IPS-18c (cell line): ENCODE results near the gene AURKAIP1.

ENCODE experiments used
- H3K4me3 ChIP-seq: 2 replicates; pipeline ENCODE4 v1.7.0; 2013; ENCODE audit warnings: low read depth, mild to moderate bottlenecking, low read length, moderate library complexity; ENCODE audit not compliant: insufficient read depth
- H3K9me3 ChIP-seq: one replicate; pipeline ENCODE4 v1.6.1; 2013; ENCODE audit warnings: mild to moderate bottlenecking, low read length, moderate library complexity; ENCODE audit not compliant: control insufficient read depth, insufficient read depth

Gene AURKAIP1

GRCh38 chr1:1356796-1357401, 18.1 kb downstream of the AURKAIP1 start:
- H3K9me3 ChIP-seq: no peaks in the 10 kb centered on the region
- H3K4me3 ChIP-seq: no peak overlapping the region

- Histone ChIP-seq H3K9me3 (no peaks in the 10 kb centered on the region), H3K4me3 (no peak overlapping the region)
Measured at GRCh38 chr1:1356166-1356795, 18.7 kb downstream of the AURKAIP1 start.

DNA sequence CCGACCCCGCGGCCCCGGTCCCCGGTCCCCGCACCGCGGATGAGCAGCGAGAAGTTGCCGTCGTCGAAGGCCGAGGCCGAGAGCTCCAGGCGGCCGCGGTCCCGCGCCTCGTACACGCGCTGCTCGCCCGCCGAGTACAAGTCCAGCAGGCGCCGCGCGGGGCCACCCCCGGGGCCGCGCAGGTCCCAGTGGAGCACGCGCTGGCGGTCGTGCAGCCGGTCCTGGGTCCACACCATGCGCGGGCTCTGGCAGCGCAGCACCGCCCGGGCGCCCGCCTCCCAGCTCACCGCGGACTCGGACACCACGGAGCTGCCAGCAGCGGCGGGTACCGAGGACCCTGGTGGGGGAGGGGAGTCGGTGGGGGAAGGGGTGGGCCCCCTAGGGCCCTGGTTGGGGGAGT, 19.6 kb downstream of the AURKAIP1 start:
- Histone ChIP-seq H3K4me3 (no peak overlapping the region), H3K9me3 (no peaks in the 10 kb centered on the region)

GRCh38 chr1:1354271-1355247, 20.4 kb downstream of the AURKAIP1 start:
- H3K9me3 ChIP-seq: peaks cover 2% of the 10 kb centered on the region
- peak overlapping the region; percentile 40 for H3K4me3 ChIP-seq

GRCh38 chr1:1353389-1354151, 21.4 kb downstream of the AURKAIP1 start:
- peak overlapping the region; percentile 40; the same call in 1 of the 2 replicates for H3K4me3 ChIP-seq
- H3K9me3 ChIP-seq: peaks cover 3% of the 10 kb centered on the region

GRCh38 chr1:1352786-1353388, 22.1 kb downstream of the AURKAIP1 start:
- H3K4me3 ChIP-seq: 0 out of 2 replicates have a peak overlapping the region, but pooled peaks have one; percentile 20
- peaks cover 3% of the 10 kb centered on the region for H3K9me3 ChIP-seq

DNA sequence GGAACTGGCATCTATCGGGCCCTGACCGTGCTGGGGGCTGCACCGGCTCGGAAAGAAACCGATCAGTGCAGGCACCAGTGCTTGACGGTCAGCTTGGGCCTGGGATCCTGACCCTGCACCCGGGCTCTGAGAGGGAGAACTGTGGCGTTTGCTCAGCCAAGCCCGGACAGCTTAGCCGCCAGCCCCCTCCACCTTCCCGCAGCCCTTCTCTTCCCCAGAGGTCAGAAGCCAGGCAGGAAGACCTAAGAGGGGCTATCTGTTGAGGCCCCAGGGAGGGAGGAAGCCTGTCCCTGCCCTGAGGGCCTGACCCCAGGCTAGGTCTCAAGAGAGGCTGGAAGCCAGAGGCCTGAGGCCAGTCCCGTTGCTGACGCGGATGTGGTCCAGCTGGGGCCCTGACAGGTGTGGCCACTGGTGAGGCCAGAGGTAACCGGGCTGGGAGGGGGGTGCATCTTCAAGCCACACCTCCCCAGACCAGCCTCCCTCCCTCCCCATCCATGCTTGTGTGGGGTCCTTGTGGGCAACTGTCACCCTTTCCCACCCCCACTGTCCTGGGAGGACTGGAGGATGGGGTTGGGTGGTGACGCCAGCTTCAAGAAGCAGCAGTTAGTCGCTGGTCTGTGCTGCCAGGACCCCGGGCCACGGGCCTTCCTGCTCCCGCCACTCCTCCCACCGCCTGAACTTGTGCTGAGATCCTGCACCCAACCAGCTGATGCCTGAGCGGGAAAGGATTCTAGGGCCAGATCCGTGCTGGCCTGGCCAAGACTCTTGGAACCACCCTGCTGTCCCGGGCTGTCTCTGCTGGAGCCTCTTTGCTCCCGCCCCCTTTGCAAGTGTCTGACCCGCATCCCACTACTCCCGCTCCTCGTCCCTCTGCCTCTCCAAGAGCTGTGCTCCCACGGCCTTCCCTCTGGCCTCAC, 23.2 kb downstream of the AURKAIP1 start:
- H3K4me3 ChIP-seq: peak overlapping the region; percentile 34; the same call in 1 of the 2 replicates

DNA sequence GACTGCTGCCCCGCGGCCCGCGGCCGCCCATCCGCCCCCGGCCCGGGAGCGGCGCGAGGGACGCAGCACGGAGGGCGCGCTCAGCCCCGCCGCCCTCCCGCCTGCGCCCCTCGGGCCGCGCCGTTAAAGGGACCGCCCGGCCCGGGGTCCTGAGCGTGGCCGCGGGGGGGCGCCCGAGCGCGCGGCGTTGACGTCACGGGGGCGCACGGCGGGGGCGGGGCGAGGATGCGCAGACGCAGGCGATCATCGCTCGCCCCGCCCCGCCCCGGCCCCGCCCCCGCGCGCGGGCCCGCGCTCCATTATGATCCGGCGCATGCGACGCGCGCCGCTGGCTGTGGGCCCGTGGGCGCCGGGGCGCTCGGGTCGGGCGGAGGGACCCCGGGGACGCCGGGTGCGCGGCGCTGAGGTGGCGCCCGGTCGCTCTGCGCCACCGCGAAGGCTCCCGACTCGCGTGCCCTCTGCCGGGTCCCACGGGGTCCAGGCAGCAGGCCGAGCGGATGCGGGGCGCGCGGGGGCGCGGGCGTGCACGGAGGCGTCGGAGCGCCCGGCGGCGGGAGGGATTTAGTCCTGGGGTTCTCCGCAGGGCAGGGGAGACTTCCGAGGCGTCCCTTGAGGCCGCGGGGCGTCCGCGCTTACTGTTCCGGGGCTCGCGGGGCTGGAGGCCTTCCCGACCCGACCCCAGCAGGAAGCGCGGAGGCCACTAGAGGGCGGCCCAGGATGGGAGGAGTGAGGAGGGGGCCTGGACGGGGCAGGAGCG, 25.6 kb downstream of the AURKAIP1 start, which contains the start of gene DVL1:
Gene DVL1, minus strand, starts transcription at position 163 of the 757 bp plus-strand sequence. CDS start 353 bp downstream, outside the sequence.
- H3K4me3 ChIP-seq: peak within 1 kb of the TSS; percentile 83
- peaks cover 3% of the 10 kb centered on the region for H3K9me3 ChIP-seq

More for the DNA sequence above, 23.2 kb downstream of the AURKAIP1 start:
- H3K9me3 ChIP-seq: peaks cover 3% of the 10 kb centered on the region

DNA sequence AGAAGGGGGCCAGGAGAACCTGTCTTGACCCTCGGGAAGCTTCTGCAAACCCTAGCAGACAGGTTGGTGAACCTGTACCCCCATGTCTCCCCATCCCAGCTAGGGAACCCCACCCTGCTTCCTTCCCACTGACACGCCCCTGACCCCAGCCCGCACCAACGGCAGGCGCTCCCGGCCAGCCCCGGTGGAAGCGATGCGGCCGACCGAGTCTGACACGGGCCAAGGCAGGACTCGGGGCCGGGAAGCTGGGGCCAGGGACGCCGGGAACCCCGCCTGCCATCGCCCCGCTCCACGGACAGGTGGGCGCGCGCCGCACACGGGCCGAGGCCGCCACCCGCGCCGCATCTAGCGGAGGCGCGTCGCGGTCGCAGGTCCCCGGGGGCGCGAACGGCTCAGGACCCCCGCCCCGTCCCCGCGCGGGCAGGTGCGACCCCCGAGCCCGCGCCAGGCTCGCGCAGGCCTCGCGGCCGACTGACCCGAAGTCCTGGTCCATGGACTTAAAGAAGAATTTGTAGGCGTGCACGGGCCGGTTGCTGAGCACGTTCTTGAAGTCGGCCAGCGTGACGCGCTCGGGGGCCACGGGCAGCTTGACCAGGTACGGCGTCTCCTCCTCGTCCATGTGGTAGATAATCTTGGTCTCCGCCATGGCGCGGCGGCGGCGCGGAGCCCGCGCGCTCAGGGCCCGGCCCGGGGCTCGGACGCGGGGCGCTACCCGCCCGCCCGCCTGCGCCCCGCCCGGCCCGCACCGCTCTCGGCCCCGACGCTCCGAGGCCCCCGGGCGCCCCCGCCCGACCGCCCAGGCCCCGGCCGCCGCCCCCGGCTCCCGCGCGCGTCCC, 26.4 kb downstream of the AURKAIP1 start:
- Histone ChIP-seq H3K4me3 (peak overlapping the region; percentile 74), H3K9me3 (peaks cover 3% of the 10 kb centered on the region)

GRCh38 chr1:1347663-1348419, 27.2 kb downstream of the AURKAIP1 start:
- peak overlapping the region; percentile 74 for H3K4me3 ChIP-seq
- H3K9me3 ChIP-seq: peaks cover 3% of the 10 kb centered on the region

GRCh38 chr1:1347026-1347595, 27.9 kb downstream of the AURKAIP1 start:
- H3K9me3 ChIP-seq: peaks cover 3% of the 10 kb centered on the region
- peak overlapping the region; percentile 74 for H3K4me3 ChIP-seq

DNA sequence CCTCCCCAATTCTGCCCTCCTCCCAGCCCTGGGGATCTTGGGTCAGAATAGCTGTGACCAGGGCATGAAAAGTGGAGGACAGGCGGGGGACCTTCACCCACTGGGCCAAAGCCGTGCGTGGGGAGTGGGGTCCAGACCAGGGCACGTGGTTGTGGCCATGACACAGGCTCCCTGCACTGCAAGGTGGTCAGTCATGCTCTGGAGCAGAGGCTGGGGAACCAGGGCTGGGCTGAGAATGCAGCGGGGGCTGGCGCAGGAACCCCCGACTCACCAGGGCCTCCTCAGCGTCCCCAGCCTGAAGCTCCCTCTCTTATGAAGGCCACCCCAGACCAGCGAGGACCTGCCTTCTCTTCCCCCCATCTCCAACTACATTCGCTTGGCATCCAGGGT, 28.5 kb downstream of the AURKAIP1 start:
- H3K9me3 ChIP-seq: peaks cover 3% of the 10 kb centered on the region

GRCh38 chr1:1345860-1346500, 29.0 kb downstream of the AURKAIP1 start:
- H3K4me3 ChIP-seq: no peak overlapping the region
- H3K9me3 ChIP-seq: peaks cover 3% of the 10 kb centered on the region

More for the DNA sequence above, 28.5 kb downstream of the AURKAIP1 start:
- no peak overlapping the region for H3K4me3 ChIP-seq
